ENCODE data around the gene RFT1. TPM values are rescaled to one million over a fixed set of nuclear protein-coding genes. Genes with fewer than 3 reads are reported as not detected.

Gene RFT1
- total RNA-seq, 1 donor from 2014 or later, result 10.5 TPM

DNA sequence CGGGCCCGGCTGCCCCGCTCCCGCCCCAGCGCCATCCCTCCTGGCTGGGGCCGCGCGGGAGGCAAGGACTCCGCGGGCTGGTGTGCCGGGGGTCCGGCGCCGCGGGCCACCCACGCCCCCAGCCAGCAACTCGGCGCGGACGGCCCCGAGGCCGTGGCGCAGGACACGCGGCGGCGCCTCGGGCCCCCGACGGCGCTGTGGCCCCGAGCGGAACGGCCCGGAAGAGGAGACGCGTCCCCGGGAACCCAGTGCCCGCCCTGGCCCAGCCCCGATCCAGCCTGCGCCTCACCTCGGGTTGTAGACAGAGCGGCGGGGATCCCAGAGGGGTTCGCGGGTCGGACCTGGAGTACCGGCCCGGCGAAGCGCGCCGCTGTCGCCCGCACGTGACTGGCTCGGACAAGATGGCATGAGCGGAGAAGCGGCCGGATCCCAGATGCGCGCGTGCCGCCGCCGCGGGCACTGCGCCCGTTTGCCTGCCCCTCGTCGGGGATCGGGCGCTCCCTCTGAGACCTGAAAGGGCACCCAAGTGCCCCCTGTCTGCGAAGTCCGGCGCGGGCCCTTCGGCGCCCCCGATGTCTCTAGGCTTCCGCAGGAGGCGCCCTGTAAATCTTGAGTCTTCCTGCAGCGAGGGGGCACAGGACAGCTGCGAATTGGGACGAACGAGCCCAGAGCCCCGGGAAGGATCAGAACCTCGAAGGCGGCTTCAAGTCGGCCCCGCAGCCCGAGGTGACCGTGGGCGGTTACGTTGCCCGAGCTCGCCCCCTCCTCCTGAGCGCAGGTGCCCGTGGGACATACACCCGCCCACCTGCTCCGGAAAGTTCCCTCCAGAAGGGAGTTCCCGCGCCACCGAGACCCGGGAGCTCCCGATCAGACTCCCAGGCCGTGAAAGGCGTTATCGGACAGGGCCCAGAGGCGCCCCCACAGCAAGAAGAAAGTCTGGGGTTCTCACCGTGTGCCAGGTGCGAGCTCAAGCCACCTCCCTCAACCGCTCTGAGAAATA is 83.8 kb downstream of the RFT1 start:
- Mint-ChIP-seq H3K4me3 (ENCODE audit: unreplicated experiment) (peak overlapping the region; percentile 90), H3K9me3 (ENCODE audit: unreplicated experiment) (peaks cover 11% of the 10 kb centered on the region), H3K36me3 (ENCODE audit: unreplicated experiment) (peaks cover 4% of the 10 kb centered on the region), H3K27ac (ENCODE audit: unreplicated experiment) (peak overlapping the region; percentile 71), H3K4me1 (ENCODE audit: low read depth, unreplicated experiment) (peaks cover 7% of the 10 kb centered on the region), H3K27me3 (ENCODE audit: unreplicated experiment) (peaks cover 12% of the 10 kb centered on the region)
- TF ChIP-seq CTCF (IDR thresholded peaks at IDR 0.05; ENCODE audit: partially characterized antibody, unreplicated experiment), result no peak
- peak; percentile 60 for DNase-seq

- Mint-ChIP-seq H3K4me1 (ENCODE audit: low read depth, unreplicated experiment) (peaks cover 7% of the 10 kb centered on the region), H3K27ac (ENCODE audit: unreplicated experiment) (no peak within 1 kb of the TSS), H3K27me3 (ENCODE audit: unreplicated experiment) (peaks cover 12% of the 10 kb centered on the region)
Observed at GRCh38 chr3:53045518-53046170, 84.6 kb downstream of the RFT1 start, which contains the start of gene SFMBT1. SFMBT1 (minus strand) TSS chr3:53046073; CDS start chr3:52969128, 76,945 bp downstream.

DNA sequence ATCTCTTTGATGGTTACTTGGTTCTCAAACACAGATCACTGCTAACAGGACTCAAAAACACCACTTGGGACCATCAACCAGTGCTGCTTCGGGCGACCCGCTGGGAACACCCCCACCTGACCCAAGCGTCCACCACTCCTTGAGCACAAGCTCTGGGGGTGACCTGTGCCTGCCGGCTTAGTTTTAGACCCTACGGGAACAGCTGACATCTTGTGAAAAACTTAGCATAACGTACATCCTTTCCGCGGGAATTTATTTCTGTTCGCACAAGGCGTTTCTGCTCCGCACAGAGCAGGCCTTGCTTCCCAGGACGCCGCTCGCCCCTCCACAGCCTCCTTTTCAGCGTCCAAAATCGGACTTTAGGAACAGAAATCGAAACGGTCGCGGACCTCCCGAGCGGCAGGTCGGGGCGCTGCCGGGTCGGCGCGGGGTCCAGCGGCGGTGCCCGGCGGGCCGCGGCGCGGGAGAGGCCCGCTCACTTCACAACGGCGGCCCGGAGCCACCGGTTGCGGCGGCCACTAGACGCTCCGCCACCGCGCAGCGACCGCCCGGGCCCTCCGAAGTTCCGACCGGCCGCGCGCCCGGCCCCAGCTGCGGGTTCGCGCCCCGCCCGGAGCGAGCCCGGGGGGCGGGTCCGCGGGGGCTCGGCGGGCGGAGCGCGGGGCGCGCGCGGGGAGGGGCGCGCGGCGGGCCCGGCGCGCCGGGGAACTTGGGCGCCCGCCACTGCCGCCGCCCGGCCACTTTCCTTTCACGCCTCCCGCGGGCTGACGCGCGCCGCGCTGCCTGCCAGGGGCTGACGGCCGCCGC is 85.3 kb downstream of the RFT1 start:
- H3K27me3 Mint-ChIP-seq (ENCODE audit: unreplicated experiment), result peaks cover 14% of the 10 kb centered on the region
- peaks cover 9% of the 10 kb centered on the region for H3K9me3 Mint-ChIP-seq (ENCODE audit: unreplicated experiment)
- H3K36me3 Mint-ChIP-seq (ENCODE audit: unreplicated experiment), result no peaks in the 10 kb centered on the region
- peak; percentile 56 for DNase-seq
- H3K27ac Mint-ChIP-seq (ENCODE audit: unreplicated experiment), result peak overlapping the region; percentile 64
- H3K4me3 Mint-ChIP-seq (ENCODE audit: unreplicated experiment), result peak overlapping the region; percentile 93
- peaks cover 7% of the 10 kb centered on the region for H3K4me1 Mint-ChIP-seq (ENCODE audit: low read depth, unreplicated experiment)
- TF ChIP-seq CTCF (IDR thresholded peaks at IDR 0.05; ENCODE audit: partially characterized antibody, unreplicated experiment), result no peak

More at GRCh38 chr3:53045518-53046170, 84.6 kb downstream of the RFT1 start, which contains the start of gene SFMBT1:
- Mint-ChIP-seq H3K4me3 (ENCODE audit: unreplicated experiment) (peak within 1 kb of the TSS; percentile 93), H3K36me3 (ENCODE audit: unreplicated experiment) (no peaks in the 10 kb centered on the region), H3K9me3 (ENCODE audit: unreplicated experiment) (peaks cover 9% of the 10 kb centered on the region)
- DNase-seq, result peak; percentile 67
- no peak for TF ChIP-seq CTCF (IDR thresholded peaks at IDR 0.05; ENCODE audit: partially characterized antibody, unreplicated experiment)

DNA sequence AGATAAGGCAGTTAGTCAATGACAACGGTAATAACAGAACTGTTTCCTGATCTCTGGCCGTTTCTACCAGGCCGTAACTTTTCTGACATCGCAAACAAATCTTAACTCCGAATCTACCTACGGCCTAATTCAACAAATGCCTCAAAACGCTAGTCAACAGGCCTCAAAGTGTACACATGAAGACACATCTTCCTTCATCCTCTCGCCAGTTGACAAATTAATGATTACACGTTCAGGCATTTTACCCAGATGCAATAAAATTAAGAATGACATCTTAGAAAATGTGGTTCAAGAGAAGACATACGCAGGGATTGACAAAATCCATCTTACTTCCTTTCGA is 85.9 kb downstream of the RFT1 start:
- peaks cover 12% of the 10 kb centered on the region for H3K27me3 Mint-ChIP-seq (ENCODE audit: unreplicated experiment)
- DNase-seq, result no peak
- peaks cover 9% of the 10 kb centered on the region for H3K9me3 Mint-ChIP-seq (ENCODE audit: unreplicated experiment)
- peak overlapping the region; percentile 93 for H3K4me3 Mint-ChIP-seq (ENCODE audit: unreplicated experiment)
- H3K4me1 Mint-ChIP-seq (ENCODE audit: low read depth, unreplicated experiment), result peaks cover 7% of the 10 kb centered on the region
- no peak for TF ChIP-seq CTCF (IDR thresholded peaks at IDR 0.05; ENCODE audit: partially characterized antibody, unreplicated experiment)
- peak overlapping the region; percentile 64 for H3K27ac Mint-ChIP-seq (ENCODE audit: unreplicated experiment)
- no peaks in the 10 kb centered on the region for H3K36me3 Mint-ChIP-seq (ENCODE audit: unreplicated experiment)
